GM12873 (cell line): ENCODE results near the gene FLNB.

Source experiments
- CTCF ChIP-seq: IDR thresholded peaks from 2 replicates; pipeline ENCODE4 v1.5.1; 2012; ENCODE audit warnings: low read depth, mild to moderate bottlenecking, moderate library complexity, low read length, control low read depth; ENCODE audit not compliant: insufficient read depth; ENCODE audit errors: missing control alignments

The FLNB gene

GRCh38 chr3:57961828-57962447 lies 46.3 kb upstream of the FLNB start:
- TF ChIP-seq CTCF: peak; percentile 59

GRCh38 chr3:57962448-57962834 lies 45.8 kb upstream of the FLNB start:
- no peak for TF ChIP-seq CTCF

DNA sequence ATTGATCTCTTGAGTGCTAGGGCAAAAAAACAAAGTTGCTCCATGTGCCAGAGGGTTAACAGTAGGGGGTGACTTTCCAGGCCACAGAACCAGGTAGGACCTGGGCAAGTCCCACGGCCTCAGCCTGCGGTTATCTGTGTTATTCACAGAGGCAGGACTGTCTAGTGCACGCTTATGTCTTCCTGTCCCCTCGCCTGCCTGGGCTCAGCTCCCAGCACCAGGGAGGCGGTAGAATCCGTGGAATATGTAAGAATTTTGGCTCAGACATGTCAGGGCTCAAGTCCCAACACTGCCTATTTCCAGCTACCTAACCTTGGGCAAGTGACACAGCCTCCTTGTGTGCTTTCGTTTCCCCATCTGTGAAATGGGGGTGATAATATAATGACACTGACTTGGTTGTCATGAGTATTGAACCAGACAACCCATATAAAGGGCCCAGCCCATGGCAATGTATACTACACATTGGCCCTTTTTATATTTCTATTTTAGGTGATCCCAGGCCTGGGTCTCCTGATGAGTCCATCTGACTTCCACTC lies 44.3 kb upstream of the FLNB start:
- TF ChIP-seq CTCF: no peak

DNA sequence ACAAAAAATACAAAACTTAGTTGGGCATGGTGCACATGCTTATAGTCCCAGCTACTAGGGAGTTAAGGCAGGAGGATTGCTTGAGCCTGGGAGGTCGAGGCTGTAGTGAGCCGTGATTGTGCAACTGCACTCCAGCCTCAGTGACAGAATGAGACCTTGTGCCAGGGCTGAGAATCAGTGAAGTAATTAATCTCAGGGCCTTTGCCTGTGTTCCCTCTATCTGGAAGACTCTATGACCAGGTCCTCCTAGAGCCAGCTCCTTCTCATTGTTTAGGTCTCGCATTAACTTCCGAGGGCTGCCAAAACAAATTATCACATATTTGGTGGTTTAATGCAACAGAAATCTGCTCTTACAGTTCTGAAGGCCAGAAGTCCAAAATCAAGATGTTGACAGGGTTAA lies 41.4 kb upstream of the FLNB start:
- no peak for TF ChIP-seq CTCF

DNA sequence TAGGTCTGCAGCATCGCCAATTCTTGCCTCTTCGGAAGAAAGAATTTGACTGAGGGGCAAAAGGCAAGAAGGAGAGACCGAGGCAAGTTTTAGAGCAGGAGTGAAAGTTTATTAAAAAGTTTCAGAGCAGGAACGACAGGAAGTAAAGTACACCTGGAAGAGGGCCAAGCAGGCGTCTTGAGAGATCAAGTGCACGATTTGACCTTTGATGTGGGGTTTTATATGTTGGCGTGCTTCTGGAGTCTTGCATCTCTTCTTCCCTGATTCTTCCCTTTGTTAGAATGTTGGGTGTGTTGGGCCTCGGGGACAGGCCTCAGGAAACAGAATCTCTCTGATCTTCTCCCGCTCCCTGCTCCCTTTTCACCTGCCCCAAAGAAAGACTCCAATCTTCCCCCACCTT lies 40.6 kb upstream of the FLNB start:
- TF ChIP-seq CTCF: no peak

DNA sequence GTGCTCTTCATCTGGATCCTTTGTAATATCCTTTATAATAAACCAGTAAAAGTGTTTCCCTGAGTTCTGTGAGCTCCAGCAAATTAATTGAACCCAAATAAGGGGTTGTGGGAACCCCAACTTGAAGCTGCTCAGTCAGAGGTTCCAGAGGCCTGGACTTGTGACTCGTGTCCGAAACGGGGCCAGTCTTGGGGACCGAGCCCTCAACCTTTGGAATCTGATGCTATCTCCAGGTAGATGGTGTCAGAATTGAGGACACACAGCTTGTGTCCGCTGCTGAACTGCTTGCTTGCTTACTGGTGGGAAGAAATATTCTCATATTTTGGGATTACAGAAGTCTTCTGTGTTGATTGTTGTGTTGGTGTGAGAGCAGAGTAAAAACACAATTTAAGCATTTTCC lies 39.7 kb upstream of the FLNB start:
- TF ChIP-seq CTCF: no peak

GRCh38 chr3:57971975-57972374 lies 36.2 kb upstream of the FLNB start:
- no peak for TF ChIP-seq CTCF
